Activated CD4-positive, CD25-positive, alpha-beta regulatory T cell treated with anti-CD3 and anti-CD28 coated beads, Interleukin-2, amount 50 U/mL, for 72 hours (primary cell): ENCODE measurements around the gene ATF2.
"Not testable (repeated sequence)": the region's sequence is repeated elsewhere in the genome, so short reads cannot be mapped to it uniquely, and the experiment has no call there.

Source experiments
- DNase-seq: peaks from one replicate; pipeline ENCODE4 v3.0.0; 2021

The ATF2 gene

DNA sequence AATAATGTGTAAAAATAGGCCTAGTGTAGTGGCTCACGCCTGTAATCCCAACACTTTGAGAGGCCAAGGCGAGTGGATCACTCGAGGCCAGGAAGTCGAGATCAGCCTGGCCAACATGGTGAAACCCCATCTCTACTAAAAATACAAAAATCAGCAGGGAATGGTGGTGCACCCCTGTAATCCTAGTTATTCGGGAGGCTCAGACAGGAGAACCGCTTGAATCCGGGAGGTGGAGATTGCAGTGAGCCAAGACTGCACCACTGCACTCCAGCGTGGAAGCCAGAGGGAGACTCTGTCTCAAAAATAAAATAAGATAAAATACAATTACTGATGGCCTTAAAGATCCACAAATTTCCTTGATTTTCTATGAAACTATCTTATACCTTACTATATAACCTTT, 3.8 kb downstream of the ATF2 start:
- no peak for DNase-seq

DNA sequence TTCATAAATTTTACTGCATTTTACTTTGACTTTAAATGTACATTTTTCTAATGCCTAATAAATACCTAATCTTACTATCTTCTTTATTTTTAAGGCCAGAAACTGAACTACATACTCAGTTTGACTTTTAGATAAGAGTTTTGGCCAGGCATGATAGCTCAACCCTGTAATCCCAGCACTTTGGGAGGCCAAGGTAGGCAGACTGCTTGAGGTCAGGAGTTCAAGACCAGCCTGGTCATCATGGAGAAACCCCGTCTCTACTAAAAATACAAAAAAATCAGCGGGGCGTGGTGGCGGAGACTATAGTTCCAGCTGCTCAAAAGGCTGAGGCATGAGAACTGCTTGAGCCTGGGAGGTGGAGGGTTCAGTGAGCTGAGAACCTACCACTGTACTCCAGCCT, 9.1 kb downstream of the ATF2 start:
- no peak for DNase-seq

DNA sequence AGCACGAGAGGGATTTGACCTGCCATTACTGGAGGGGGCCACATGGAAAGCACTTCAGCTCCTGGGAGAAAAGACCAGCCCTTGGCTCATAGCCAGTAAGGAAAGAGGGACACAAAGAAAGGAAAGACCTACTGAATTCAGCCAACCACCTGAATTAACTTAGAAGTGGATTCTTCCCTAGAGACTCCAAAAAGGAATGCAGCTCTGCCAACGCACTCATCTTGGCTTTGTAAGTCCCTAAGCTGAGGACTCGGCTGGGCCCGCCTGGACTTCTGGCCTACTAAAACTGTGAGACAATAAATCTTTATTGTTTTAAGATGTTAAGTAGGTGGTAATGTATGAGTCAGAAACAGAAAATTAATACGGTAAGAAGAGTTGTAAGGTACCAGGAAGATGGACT, 11.5 kb downstream of the ATF2 start:
- DNase-seq, result no peak

DNA sequence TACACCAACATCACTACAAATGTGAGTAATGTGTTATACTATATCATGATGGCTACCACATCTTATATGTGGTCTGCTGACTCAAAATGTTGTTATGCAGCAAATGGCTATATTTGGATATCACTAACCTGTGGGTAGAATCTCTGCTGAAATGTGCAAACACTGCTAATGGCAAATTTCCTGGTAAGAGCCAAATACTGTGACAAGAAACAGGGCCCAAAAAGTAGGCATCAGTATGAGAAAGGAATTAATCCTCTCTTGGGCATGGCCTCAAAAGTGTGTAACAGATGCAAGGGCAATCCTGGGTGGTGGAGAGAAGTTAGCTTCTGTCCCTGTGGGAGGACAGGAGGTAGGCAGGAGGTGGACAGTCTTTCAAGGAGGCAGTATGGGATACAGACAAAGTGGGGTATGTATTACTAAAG, 13.3 kb downstream of the ATF2 start:
- DNase-seq, result no peak

DNA sequence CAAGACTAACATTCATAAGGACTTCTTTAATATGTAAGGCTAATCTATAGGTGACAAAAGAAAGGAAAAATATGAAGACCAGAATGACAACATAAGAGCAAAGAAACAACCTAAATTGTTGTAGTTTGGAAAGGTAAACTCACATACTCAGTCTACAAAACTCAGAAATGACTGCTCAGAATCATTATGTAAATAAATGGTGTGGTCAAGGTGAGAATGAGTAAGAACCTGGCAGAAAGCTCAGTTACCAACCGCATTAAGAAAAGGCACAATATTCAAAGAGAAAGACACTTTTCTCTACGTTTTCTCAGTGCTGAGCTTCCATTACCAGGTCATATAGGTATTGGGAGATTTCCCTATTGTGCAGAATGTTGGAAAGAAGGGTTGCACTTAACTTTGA, 15.8 kb downstream of the ATF2 start:
- no peak for DNase-seq

DNA sequence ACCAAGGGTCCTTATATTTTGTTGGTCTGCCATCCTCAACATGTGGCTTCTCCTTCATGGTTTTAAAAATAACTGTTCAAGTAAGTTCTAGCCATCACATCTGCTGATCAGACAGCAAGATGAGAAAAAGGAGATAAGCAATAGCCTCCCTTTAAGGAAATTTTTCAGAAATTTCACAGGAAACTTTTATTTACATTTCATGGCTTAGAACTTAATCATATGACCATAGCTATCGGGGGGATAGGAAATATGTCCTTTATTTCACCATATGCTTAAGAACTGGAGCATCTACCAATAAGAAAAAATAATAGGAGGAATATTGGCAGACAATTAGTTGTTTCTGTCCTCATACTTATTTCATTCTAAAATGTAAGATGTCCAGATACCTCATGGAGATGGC, 16.2 kb downstream of the ATF2 start:
- no peak for DNase-seq

DNA sequence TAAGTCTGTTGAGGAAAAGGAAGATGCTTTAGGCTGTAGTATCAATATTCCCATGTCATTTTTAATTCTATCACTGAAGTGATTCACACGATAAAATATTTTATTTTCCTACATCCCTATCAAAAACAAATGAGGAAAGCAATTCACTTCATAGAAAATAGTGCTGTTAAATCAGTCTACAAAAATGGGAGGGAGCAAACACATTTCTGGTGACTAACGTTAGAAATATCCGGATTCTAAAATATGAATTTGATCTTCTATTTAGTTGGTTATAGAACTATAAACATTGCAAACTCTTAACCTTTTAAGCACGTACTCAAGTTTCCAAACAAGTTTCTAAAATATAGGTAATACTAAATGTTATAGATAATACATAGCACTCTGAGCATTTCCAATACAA, 20.8 kb downstream of the ATF2 start:
- DNase-seq, result no peak

DNA sequence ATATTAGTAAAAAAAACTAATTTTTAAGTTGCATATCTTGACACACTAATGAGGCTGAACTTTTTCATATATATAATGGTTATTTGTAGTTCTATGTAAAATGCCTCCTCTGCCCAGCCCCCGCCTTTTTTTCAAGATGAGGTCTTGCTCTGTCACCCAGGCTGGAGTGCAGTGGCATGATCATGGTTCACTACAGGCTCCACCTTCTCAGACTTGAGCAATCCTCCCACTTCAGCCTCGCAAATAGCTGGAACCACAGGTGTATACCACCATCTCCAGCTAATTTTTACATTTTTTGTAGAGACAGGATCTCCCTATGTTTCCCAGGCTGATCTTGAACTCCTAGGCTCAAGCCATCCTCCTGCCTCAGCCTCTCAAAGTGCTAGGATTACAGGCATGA, 24.3 kb downstream of the ATF2 start:
- no peak for DNase-seq

DNA sequence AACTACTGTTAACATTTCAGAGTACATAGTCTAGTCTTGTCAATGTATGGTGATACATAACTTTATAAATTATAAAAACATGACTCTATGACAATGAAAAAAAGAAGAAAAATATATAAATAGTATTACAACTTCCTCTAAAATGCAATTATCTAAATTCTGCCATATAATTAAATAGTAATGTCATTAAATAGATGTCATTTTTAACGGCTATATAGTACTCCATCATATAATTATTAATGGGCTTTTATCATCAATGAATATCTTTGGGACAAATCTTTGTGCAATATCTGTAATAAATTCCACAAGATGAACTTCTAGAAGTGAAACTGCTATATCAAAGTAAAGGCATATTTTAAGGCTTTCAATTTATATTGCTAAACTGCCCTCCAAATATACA, 24.8 kb downstream of the ATF2 start:
- no peak for DNase-seq

DNA sequence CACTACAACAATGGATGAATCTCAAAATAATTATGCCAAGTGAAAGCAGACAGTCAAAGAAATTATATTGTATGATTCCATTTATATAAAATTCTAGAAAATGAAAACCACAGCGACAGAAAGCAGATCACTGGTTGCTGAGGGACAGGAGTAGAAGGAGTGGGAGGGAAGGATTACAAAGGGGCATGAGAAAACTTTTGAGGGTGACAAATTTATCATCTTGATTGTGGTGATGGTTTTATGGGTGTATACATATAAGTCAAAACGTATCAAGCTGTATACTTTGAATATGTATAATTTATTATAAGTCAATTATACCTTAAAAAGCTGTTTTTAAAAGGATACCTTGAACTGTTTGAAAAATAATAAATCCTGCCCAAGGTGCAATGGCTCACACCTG, 27.7 kb downstream of the ATF2 start:
- no peak for DNase-seq

DNA sequence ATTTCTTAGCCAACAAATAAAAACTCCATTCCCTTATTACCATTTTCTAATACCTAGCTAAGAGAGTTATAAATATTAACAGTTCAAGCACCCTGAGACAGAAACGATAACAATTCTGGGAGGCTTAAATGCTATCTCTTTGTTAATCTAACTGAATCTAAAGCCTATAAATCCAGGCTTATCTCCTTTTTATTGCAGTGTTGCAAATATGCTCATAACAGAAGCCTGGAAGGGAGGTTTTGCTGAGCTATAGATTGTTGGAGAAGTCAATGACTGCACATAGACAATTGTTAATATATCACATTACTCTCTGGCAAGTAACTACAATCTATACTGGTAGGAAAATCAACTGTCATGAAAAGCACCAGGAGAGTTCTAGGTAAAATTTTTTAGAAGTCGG, 30.2 kb downstream of the ATF2 start:
- DNase-seq, result no peak

DNA sequence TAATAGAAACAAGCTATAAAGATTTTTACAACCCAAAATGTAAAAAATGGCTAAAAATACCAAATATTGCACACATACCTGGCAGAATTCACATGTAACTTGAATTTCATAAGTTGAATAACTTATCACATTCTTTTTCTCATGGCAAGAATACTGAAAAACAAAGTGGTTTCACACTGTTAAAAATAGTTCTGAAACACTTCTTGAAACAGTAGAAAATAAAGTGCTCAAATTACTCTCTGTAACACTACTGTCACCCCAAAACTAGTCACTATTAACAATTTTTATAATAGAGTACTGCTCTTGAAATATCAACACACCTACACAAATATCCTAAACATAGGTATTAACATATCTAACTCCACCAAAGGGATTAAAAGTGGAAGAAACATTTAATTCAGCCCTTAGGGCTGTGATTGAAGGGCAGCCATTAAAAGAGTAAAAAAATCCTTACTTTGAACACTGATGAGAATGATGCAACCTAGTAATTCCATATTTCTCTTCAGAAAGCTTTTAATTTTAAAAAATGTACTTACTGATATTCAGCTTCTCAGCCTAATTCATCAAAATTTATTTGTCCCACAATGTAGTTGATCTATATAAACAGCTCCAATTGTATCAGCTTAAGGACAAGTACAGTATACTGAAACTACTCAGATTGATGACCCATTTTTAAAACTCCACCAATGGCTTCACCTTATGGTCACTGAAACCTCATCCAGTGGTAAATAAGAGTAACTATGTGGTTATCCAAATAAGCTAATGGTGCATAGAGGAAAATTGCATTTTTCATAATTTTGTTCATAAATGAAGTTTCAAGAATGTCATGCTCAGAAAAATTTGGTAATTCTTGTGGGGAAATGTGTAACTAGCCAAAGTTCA, 31.4 kb downstream of the ATF2 start:
- no peak for DNase-seq

DNA sequence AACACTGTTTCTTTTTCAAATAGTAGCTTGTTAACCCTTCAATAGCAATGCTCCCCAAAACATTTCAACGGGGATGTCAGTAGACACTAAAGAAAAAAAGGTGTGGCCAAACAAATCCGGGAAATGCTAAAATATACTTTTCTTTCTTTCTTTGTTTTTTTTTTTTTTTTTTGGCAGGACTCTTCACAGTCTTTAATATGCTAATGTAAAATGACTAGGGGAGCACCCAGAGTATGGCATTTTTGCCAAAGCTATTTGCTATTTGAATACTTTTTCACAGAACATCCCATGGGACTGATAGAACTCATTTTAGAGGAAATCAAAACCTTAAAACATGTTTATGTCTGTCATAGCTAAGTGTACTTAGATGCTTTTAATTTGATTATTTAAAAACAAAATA, 32.1 kb downstream of the ATF2 start:
- no peak for DNase-seq

DNA sequence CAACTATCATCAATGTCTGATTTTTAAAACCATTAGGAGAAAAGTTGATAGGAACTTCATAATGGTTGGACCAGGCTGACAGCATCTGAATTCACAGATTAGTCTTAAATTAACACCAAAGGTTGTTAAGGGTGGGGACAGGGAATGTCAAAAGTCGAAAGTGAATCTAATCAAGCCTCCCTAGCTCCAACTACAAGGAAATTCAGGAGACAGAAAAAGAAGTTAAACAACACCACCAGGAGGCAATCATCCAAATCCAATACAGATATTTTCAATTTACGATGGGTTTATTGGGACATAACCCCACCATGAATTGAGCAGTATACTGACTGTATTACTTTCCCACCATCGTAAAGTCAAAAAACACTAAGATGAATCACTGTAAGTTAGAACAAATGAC, 32.8 kb downstream of the ATF2 start:
- no peak for DNase-seq

DNA sequence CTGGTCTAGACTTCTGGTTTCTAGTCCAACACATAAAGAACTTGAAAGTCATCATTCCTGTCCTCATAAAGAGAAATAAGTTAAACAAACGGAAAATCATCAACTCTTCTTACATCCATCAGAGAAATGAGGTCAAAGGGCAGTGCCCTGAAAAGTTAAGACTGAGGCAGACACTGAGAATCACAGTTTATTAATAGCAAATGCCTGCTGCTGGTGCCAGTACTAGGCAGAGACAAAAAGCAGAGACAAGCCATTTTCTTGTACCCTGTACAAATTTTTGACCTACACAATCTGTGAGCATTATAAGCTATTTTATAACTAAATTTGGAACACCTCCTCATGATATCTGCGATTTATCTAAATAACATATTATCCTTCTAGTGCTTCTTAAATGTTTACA, 36.8 kb downstream of the ATF2 start:
- no peak for DNase-seq

DNA sequence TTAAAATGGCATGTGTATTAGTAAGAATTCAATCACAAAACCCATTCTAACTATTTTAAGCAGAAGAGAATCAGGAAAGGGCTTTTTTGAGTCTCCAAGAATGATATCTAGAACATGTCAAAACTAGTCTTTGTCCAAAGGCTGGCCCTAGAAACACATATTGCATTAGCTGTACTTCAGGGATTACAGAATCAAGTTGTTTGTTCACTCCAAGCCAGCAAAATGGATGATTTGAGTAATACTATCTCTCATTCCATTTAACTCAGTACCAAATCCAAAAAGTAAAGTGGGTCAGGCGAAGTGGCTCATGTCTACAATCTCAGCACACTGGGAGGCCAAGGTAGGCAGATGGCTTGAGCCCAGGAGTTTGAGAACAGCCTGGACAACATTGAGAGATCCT, 41.3 kb downstream of the ATF2 start:
- DNase-seq, result no peak

DNA sequence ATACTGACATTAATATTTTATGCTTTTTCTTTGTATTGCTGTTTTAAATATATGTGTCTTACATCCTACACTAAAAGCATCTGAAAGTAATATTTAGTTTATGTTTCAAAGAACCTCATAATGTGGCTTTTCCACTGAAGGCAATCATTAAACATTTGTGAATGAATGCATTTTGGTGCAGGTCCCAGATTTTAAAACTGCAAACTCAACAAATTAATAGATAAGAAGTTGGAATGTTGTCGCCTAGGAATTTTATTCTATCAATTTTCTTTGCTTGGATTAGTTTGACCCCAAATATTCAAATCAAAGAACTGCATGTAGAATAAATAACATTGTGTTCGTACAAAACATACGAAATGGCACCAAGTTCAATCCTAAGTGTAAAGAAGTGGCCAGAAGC, 44.7 kb downstream of the ATF2 start:
- DNase-seq, result no peak

DNA sequence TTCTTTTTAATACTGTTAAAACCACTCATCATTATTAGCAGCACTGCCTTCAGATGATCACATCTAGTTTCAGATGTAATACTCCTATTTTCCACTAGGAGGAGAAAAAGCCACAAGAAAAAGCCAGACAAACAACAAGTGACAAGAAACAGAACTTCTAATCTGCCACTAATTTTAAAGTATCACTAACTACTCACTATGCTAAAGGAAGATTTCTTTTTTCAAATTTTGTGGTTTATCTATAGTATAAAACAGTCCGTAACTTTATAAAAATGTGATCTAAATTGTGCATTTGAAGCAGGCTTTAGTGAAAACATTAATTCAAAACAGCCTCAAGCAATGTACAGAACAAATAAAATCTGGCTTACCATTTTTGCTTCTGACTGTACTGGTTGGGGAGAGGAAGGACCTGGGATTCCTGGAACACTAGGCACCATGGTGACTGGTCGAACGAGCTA, 56.8 kb downstream of the ATF2 start:
- DNase-seq, result no peak

DNA sequence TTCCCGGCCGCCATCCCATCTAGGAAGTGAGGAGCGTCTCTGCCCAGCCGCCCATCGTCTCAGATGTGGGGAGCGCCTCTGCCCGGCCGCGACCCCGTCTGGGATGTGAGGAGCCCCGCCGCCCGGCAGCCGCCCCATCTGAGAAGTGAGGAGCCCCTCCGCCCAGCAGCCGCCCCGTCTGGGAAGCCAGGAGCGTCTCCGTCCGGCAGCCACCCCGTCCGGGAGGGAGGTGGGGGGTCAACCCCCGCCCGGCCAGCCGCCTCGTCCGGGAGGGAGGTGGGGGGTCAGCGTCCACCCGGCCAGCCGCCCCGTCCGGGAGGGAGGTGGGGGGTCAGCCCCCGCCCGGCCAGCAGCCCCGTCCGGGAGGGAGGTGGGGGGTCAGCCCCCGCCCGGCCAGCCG, 59.9 kb downstream of the ATF2 start:
- not testable (repeated sequence) for DNase-seq

DNA sequence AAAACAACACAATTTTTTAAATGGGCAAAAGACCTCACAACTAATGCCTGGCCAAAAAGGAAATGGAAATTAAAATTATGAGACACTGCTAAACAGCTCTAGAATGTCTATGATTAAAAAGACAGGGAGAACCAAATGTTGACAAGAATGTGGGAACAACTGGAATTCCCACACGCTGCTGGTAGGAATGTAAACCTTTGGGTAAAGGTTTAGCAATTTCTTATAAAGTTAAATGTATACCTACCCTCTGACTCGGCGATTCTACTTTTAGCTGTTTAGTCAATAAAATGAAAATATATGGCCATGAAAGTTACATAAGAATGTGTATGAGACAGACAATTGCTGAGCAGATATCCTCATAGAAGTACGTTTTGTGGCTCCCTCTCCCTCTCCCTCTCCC, 60.9 kb downstream of the ATF2 start:
- no peak for DNase-seq

DNA sequence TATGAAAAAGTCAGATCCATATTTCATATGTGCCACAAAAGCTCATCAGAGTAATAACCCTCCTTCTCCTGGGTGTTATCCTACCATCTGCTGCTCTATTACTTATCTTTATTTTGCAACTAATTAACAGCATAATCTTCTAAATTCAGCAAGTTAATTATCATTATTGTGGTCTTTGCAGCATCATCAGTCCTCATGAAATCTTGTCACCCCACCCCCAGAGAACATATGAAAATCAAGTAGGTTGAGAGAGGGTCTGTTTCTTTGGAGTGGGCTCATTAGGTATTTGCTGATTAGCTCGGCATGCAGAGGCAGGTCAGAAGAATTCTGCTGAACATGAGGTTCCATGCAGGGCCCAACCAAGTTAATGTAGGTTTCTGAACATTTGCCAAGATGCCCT, 64.8 kb downstream of the ATF2 start:
- DNase-seq, result no peak

DNA sequence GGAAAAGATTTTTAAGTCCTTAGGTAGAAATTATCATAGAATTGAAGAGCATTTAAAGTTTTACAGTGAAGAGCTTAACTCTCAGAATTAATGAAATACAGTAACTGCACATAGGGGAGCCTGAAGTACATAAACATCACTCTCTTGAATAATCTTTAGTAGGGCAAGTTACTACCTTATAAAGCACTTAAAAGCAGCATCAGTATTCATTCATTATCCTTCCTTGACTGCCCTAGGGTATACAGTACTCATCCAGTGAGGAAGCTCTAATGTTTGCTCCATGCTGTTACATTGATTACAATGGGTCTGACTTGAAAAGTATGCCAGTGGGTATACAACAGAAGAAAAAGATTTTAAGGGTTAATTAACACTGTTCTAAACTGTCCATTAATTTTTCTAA, 66.5 kb downstream of the ATF2 start:
- no peak for DNase-seq

DNA sequence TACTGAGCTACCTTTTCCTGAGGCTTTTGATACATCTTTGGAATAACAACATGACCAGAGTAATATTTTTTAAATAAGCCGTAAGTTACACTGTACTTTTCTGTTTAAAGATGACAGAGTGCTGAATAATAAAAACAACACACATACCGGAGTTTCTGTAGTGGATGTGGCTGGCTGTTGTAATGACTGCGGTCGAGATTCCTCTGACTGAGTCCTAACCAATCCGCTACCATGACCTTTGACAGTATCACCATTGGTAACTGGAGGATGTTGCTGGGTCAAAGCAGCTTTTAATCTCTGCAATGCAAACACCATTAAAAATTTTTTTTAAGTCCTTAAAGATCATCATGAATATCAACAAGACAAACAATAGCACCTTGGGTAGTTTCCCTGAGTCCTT, 70.7 kb downstream of the ATF2 start:
- no peak for DNase-seq

DNA sequence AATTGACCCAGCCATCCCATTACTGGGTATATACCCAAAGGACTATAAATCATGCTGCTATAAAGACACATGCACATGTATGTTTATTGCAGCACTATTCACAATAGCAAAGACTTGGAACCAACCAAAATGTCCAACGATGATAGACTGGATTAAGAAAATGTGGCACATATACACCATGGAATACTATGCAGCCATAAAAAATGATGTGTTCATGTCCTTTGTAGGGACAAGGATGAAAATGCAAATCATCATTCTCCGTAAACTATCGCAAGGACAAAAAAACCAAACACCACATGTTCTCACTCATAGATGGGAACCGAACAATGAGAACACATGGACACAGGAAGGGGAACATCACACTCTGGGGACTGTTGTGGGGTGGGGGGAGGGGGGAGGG, 83.9 kb downstream of the ATF2 start:
- DNase-seq, result not testable (repeated sequence)

DNA sequence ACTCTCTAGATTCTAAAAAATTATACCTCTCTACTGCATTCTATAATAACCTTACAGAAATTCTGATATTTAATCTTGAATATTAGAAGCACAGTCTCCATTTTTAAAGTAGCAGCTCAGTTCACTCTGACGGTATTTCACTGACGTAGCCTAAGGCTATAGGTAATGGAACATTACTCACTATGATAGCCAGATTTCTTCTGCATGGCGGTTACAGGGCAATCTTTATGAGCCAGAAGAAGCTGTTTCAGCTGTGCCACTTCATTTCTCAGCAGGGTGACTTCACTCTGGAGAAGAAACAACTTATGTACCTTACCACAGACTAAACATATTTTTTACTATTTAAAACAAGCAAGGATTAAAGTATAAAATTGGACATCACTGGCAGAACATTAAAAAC, 87.5 kb downstream of the ATF2 start:
- DNase-seq, result no peak
